GM23338 (cell line): ENCODE results near the gene ARMC9. TPM values are rescaled to one million over a fixed set of nuclear protein-coding genes. Genes with fewer than 3 reads are reported as not detected.

Experiments
- ATAC-seq: fragments of 200-7000 bp; cut with Tn5 transposase; 3 replicates; pipeline ENCODE4 v1.9.1; 2020
- DNase-seq: peaks from one replicate; pipeline ENCODE4 v3.0.0-alpha.2; 2015; ENCODE audit warnings: low spot score
- H2AFZ ChIP-seq: fragments of 200-600 bp; sonication (generic); 2 replicates; pipeline ENCODE4 v1.8.0; 2016; ENCODE audit warnings: antibody characterized with exemption, mild to moderate bottlenecking, moderate library complexity
- H3F3A ChIP-seq: fragments of 200-600 bp; sonication (generic); replicated peaks from 2 replicates; pipeline ENCODE4 v1.8.0; 2017; ENCODE audit warnings: antibody characterized with exemption, mixed run types, low read depth
- H3K27ac ChIP-seq: fragments of 200-600 bp; sonication (generic); 2 replicates; pipeline ENCODE4 v1.6.1; 2016; ENCODE audit warnings: low read depth
- H3K27me3 ChIP-seq: fragments of 200-600 bp; sonication (generic); 2 replicates; pipeline ENCODE4 v1.8.0; 2016; ENCODE audit warnings: mild to moderate bottlenecking, mixed run types, moderate library complexity; ENCODE audit not compliant: insufficient read depth
- H3K36me3 ChIP-seq: fragments of 200-600 bp; sonication (generic); 2 replicates; pipeline ENCODE4 v1.8.0; 2016; ENCODE audit warnings: mild to moderate bottlenecking; ENCODE audit not compliant: insufficient read depth
- H3K4me1 ChIP-seq: fragments of 200-600 bp; sonication (generic); 2 replicates; pipeline ENCODE4 v1.8.0; 2016; ENCODE audit warnings: mild to moderate bottlenecking, moderate library complexity; ENCODE audit not compliant: insufficient read depth
- H3K4me2 ChIP-seq: fragments of 200-600 bp; sonication (generic); 2 replicates; pipeline ENCODE4 v1.7.1; 2017; ENCODE audit warnings: mixed run types
- H3K4me3 ChIP-seq: fragments of 200-600 bp; sonication (generic); 2 replicates; pipeline ENCODE4 v1.6.1; 2016; ENCODE audit warnings: mixed run types
- H3K79me2 ChIP-seq: fragments of 200-600 bp; sonication (generic); replicated peaks from 2 replicates; pipeline ENCODE4 v1.8.0; 2017; ENCODE audit warnings: mild to moderate bottlenecking; ENCODE audit not compliant: insufficient read depth
- H3K9me2 ChIP-seq: fragments of 200-600 bp; sonication (generic); 2 replicates; pipeline ENCODE4 v1.8.0; 2017; ENCODE audit not compliant: insufficient read depth
- H4K20me1 ChIP-seq: fragments of 200-600 bp; sonication (generic); replicated peaks from 2 replicates; pipeline ENCODE4 v1.8.0; 2017; ENCODE audit warnings: mild to moderate bottlenecking; ENCODE audit not compliant: insufficient read depth
- H3K27ac Mint-ChIP-seq: 2 replicates; pipeline ENCODE4 v1.8.0; 2020; ENCODE audit warnings: inconsistent platforms, mild to moderate bottlenecking, moderate library complexity, mixed read lengths
- H3K27me3 Mint-ChIP-seq: 3 replicates; pipeline ENCODE4 v1.8.0; 2022; ENCODE audit warnings: low read depth, mild to moderate bottlenecking, moderate library complexity, mixed read lengths, inconsistent platforms; ENCODE audit not compliant: insufficient read depth, poor library complexity
- H3K36me3 Mint-ChIP-seq: 3 replicates; pipeline ENCODE4 v1.8.0; 2021; ENCODE audit warnings: low read depth, mild to moderate bottlenecking, inconsistent platforms, moderate library complexity, mixed read lengths
- H3K4me1 Mint-ChIP-seq: 3 replicates; pipeline ENCODE4 v1.8.0; 2020; ENCODE audit warnings: mild to moderate bottlenecking, inconsistent platforms, mixed read lengths
- H3K4me3 Mint-ChIP-seq: 3 replicates; pipeline ENCODE4 v1.8.0; 2021; ENCODE audit warnings: moderate library complexity, mild to moderate bottlenecking, inconsistent platforms, mixed read lengths
- H3K9me3 Mint-ChIP-seq: 3 replicates; pipeline ENCODE4 v1.8.0; 2020; ENCODE audit warnings: moderate library complexity, mild to moderate bottlenecking, inconsistent platforms, mixed read lengths
- CREB1 ChIP-seq: fragments of 250-450 bp; sonication (Bioruptor Pico); IDR thresholded peaks from 2 replicates; pipeline ENCODE4 v1.5.0; 2020; ENCODE audit warnings: low read depth, mild to moderate bottlenecking, moderate library complexity
- CTCF ChIP-seq, 2 experiments: fragments of 200-600 bp in 1 of 2; sonication (generic) in 1 of 2; conservative IDR thresholded peaks; 2 replicates each; pipeline versions ENCODE4 v1.5.1 to v1.6.1; 2016 to 2017; ENCODE audit warnings: antibody characterized with exemption in 2 of 2, low read depth in 2 of 2, mild to moderate bottlenecking in 2 of 2, moderate library complexity in 1 of 2
- ETS1 ChIP-seq: IDR thresholded peaks from 2 replicates; pipeline ENCODE4 v1.6.1; 2016; ENCODE audit warnings: antibody characterized with exemption
- EZH2 ChIP-seq: fragments of 200-600 bp; sonication (generic); IDR thresholded peaks from one replicate; pipeline ENCODE4 v1.8.0; 2017; ENCODE audit warnings: antibody characterized with exemption, mild to moderate bottlenecking, low read depth; ENCODE audit not compliant: unreplicated experiment
- EZH2phosphoT487 ChIP-seq: fragments of 200-600 bp; sonication (generic); IDR thresholded peaks from one replicate; pipeline ENCODE4 v1.8.1; 2018; ENCODE audit warnings: antibody characterized with exemption; ENCODE audit not compliant: unreplicated experiment
- JUNB ChIP-seq: IDR thresholded peaks from one replicate; pipeline ENCODE4 v1.6.1; 2016; ENCODE audit warnings: antibody characterized with exemption; ENCODE audit not compliant: unreplicated experiment
- NANOG ChIP-seq: IDR thresholded peaks from 2 replicates; pipeline ENCODE4 v1.6.1; 2016; ENCODE audit warnings: antibody characterized with exemption, borderline replicate concordance
- POLR2AphosphoS5 ChIP-seq: IDR thresholded peaks from 2 replicates; pipeline ENCODE4 v1.6.1; 2016; ENCODE audit warnings: antibody characterized with exemption, low read depth
- REST ChIP-seq: IDR thresholded peaks from one replicate; pipeline ENCODE4 v1.6.1; 2018; ENCODE audit warnings: antibody characterized with exemption; ENCODE audit not compliant: unreplicated experiment
- STAT1 ChIP-seq: IDR thresholded peaks from one replicate; pipeline ENCODE4 v1.6.1; 2016; ENCODE audit warnings: antibody characterized with exemption; ENCODE audit not compliant: unreplicated experiment
- ZNF114 ChIP-seq: fragments of 250-450 bp; sonication (Bioruptor Pico); IDR thresholded peaks from 2 replicates; pipeline ENCODE4 v1.5.0; 2020; ENCODE audit warnings: mild to moderate bottlenecking, moderate library complexity
- ZNF331 ChIP-seq: fragments of 250-450 bp; sonication (Bioruptor Pico); IDR thresholded peaks from 2 replicates; pipeline ENCODE4 v1.5.0; 2020; ENCODE audit warnings: low read depth, mild to moderate bottlenecking, moderate library complexity
- polyA plus RNA-seq: library from polyadenylated mRNA; unstranded; fragments of >200 nt; fragmentation: Nextera tagmentation; extraction: Ambion mirVana; gene quantifications from 2 replicates; pipeline ENCODE4 v1.2.1, GENCODE V29; 2016
- total RNA-seq: library from RNA; depleted of rRNA; stranded (reverse); fragments of >200 nt; shearing (Covaris generic); gene quantifications from 2 replicates; pipeline ENCODE4 v1.2.3, GENCODE V29; 2014
- TF ChIP-seq, protein P1 (sequence below): fragments of 250-450 bp; sonication (Bioruptor Pico); IDR thresholded peaks from 2 replicates; pipeline ENCODE4 v1.5.0; 2020; ENCODE audit warnings: mild to moderate bottlenecking, moderate library complexity

The ARMC9 gene
- total and polyA plus RNA-seq, 2 experiments from 2014 or later, result 29.2 to 56.0 TPM

DNA sequence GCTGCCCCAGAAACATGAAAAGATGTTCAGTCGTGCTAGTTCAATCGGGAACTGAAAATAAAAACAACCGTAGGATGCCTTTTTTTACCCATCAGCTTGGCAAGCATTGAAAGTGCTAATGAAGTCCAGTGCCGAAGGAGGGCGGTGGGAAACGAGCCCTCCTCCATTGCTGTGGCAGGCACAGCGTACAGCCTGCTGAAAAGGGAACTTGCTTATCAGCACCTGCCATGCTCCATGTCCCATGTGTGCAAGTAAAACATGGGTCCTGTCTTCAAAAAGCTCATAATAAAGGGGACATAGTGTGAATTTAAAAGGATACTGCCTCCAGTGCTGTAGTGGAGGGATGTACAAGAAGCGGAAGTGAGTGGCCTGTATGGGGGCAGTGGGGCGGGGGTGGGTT is 82.4 kb downstream of the ARMC9 start:
- Histone ChIP-seq H3K4me1 (no peaks in the 10 kb centered on the region), H3K9me2 (no peaks in the 10 kb centered on the region), H3F3A (no peaks in the 10 kb centered on the region), H3K27me3 (no peaks in the 10 kb centered on the region), H4K20me1 (no peaks in the 10 kb centered on the region), H3K4me2 (no peak overlapping the region), H2AFZ (no peak overlapping the region), H3K79me2 (no peaks in the 10 kb centered on the region), H3K36me3 (0 out of 2 replicates have a peak, but pooled peaks cover 6% of the 10 kb centered on the region), H3K27ac (no peak overlapping the region), H3K4me3 (no peak overlapping the region)
- Mint-ChIP-seq H3K4me1 (no peaks in the 10 kb centered on the region), H3K27ac (no peak overlapping the region), H3K9me3 (no peaks in the 10 kb centered on the region; the same call in 2 of the 3 replicates), H3K36me3 (peaks cover 24% of the 10 kb centered on the region), H3K27me3 (peaks cover 5% of the 10 kb centered on the region), H3K4me3 (no peak overlapping the region)
- ATAC-seq, result no peak
- DNase-seq, result no peak
- TF ChIP-seq ETS1 (no peak), JUNB (no peak), ZNF114 (CRISPR knock-in tag) (no peak), CREB1 (CRISPR knock-in tag) (no peak), EZH2phosphoT487 (no peak), REST (no peak), EZH2 (no peak), STAT1 (no peak), NANOG (no peak), CTCF (conservative IDR thresholded peaks at IDR 0.05; ENCODE audit: low read depth in 2 of 2) (no peak), ZNF331 (no peak), POLR2AphosphoS5 (no peak)
- TF ChIP-seq, protein P1, sequence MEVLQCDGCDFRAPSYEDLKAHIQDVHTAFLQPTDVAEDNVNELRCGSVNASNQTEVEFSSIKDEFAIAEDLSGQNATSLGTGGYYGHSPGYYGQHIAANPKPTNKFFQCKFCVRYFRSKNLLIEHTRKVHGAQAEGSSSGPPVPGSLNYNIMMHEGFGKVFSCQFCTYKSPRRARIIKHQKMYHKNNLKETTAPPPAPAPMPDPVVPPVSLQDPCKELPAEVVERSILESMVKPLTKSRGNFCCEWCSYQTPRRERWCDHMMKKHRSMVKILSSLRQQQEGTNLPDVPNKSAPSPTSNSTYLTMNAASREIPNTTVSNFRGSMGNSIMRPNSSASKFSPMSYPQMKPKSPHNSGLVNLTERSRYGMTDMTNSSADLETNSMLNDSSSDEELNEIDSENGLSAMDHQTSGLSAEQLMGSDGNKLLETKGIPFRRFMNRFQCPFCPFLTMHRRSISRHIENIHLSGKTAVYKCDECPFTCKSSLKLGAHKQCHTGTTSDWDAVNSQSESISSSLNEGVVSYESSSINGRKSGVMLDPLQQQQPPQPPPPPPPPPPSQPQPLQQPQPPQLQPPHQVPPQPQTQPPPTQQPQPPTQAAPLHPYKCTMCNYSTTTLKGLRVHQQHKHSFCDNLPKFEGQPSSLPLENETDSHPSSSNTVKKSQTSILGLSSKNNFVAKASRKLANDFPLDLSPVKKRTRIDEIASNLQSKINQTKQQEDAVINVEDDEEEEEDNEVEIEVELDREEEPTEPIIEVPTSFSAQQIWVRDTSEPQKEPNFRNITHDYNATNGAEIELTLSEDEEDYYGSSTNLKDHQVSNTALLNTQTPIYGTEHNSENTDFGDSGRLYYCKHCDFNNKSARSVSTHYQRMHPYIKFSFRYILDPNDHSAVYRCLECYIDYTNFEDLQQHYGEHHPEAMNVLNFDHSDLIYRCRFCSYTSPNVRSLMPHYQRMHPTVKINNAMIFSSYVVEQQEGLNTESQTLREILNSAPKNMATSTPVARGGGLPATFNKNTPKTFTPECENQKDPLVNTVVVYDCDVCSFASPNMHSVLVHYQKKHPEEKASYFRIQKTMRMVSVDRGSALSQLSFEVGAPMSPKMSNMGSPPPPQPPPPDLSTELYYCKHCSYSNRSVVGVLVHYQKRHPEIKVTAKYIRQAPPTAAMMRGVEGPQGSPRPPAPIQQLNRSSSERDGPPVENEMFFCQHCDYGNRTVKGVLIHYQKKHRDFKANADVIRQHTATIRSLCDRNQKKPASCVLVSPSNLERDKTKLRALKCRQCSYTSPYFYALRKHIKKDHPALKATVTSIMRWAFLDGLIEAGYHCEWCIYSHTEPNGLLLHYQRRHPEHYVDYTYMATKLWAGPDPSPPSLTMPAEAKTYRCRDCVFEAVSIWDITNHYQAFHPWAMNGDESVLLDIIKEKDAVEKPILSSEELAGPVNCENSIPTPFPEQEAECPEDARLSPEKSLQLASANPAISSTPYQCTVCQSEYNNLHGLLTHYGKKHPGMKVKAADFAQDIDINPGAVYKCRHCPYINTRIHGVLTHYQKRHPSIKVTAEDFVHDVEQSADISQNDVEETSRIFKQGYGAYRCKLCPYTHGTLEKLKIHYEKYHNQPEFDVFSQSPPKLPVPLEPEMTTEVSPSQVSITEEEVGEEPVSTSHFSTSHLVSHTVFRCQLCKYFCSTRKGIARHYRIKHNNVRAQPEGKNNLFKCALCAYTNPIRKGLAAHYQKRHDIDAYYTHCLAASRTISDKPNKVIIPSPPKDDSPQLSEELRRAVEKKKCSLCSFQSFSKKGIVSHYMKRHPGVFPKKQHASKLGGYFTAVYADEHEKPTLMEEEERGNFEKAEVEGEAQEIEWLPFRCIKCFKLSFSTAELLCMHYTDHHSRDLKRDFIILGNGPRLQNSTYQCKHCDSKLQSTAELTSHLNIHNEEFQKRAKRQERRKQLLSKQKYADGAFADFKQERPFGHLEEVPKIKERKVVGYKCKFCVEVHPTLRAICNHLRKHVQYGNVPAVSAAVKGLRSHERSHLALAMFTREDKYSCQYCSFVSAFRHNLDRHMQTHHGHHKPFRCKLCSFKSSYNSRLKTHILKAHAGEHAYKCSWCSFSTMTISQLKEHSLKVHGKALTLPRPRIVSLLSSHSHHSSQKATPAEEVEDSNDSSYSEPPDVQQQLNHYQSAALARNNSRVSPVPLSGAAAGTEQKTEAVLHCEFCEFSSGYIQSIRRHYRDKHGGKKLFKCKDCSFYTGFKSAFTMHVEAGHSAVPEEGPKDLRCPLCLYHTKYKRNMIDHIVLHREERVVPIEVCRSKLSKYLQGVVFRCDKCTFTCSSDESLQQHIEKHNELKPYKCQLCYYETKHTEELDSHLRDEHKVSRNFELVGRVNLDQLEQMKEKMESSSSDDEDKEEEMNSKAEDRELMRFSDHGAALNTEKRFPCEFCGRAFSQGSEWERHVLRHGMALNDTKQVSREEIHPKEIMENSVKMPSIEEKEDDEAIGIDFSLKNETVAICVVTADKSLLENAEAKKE (CRISPR knock-in tag), result no peak
